Measurements from ENCODE around the gene FST. TPM values are rescaled to one million over a fixed set of nuclear protein-coding genes. Genes with fewer than 3 reads are reported as not detected.
A peak's percentile ranks its signal among the peaks of the same experiment; 100 is the strongest.

The FST gene
- total and polyA plus RNA-seq, 11 donors, result 0.22 to 4.8 (median 2.0) TPM

DNA sequence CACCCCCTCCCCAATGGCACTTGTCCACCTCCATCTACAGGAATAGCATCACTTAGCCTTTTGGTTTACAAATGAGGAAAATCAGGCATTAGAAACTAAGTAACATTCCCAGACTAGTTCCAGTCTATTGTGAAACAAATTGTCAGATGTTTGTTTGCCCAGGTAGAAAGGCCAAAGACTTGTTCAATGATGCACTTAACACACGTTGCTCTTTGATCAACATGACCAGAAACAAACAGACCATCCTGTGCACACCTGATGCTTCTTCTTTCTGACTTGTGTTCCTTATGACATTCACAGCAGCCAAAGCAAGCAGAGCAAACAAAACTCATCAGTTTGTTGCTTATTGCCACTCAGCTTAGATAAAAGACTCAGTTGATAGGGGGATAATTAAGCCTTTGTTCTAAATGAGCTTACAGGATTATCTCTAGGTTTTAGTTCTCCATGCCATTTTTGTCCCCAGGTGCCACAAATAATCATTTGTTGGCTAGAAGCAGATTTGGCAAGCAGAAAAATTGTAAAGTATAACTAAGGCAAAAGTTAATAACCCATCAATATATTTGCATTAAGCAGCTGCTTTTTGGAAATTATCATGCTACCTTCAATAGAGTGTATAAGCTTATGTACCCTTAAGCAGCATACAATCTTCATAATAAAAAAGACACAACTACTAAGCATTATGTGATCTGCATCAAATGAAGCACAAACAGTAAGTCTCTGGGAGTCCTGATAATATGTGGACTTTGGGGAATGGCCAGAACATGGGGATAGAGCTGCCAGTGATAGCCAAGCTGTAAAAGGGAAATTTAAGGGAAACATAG lies 26.3 kb upstream of the FST start:
- intact Hi-C loops (cut with DNase I), result no loop called here
- DNase-seq (no peak), ATAC-seq (no peak)
- Histone ChIP-seq H3K36me3 (no peaks in the 10 kb centered on the region), H3K27ac (no peak overlapping the region), H3K4me3 (no peak overlapping the region), H3K27me3 (peaks cover 0 to 5% (median 0%) of the 10 kb centered on the region in 9 donors), H3K4me1 (no peaks in the 10 kb centered on the region), H3K9me3 (no peaks in the 10 kb centered on the region)
- TF ChIP-seq CTCF (IDR thresholded peaks at IDR 0.05) (no peak), POLR2A (IDR thresholded peaks at IDR 0.05) (no peak)
- 53 to 63% (median 56%) methylated on average over 1 of the region's 1 CpG for WGBS, 4 donors

DNA sequence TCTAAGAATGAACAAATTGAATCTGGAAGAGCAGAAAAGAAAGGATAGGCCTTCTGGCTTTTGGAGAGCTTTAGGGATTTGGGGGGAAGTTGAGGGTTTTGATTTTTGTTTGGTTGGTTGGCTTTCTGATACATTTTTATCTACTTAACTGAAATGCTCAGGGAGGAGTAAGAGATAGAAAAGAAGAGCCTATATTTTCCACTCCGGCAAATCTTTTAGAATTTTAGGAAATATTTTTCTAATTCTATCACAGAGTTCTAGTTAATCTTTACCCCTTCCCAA lies 25.8 kb upstream of the FST start:
- H3K4me1 ChIP-seq, result no peaks in the 10 kb centered on the region
- no peaks in the 10 kb centered on the region for H3K9me3 ChIP-seq
- TF ChIP-seq CTCF (IDR thresholded peaks at IDR 0.05) (no peak), POLR2A (IDR thresholded peaks at IDR 0.05) (no peak)
- intact Hi-C loops (cut with DNase I), result no loop called here
- ATAC-seq, result no peak
- no peak overlapping the region for H3K27ac ChIP-seq
- H3K36me3 ChIP-seq, result no peaks in the 10 kb centered on the region
- H3K27me3 ChIP-seq, result peaks cover 0 to 5% (median 0%) of the 10 kb centered on the region in 9 donors
- DNase-seq, result no peak
- H3K4me3 ChIP-seq, result no peak overlapping the region
- WGBS, 4 donors, result 80 to 92% (median 83%) methylated on average over 1 of the region's 1 CpG

GRCh38 chr5:53456366-53456765 lies 24.1 kb upstream of the FST start:
- H3K27me3 ChIP-seq, result peaks cover 0 to 5% (median 0%) of the 10 kb centered on the region in 9 donors
- intact Hi-C loops (cut with DNase I), result no loop called here
- no peaks in the 10 kb centered on the region for H3K36me3 ChIP-seq
- no peaks in the 10 kb centered on the region for H3K4me1 ChIP-seq
- TF ChIP-seq CTCF (IDR thresholded peaks at IDR 0.05), result no peak
- TF ChIP-seq POLR2A (IDR thresholded peaks at IDR 0.05), result no peak
- H3K9me3 ChIP-seq, result no peaks in the 10 kb centered on the region
- no peak overlapping the region for H3K27ac ChIP-seq
- WGBS, 4 donors, result 40 to 54% (median 48%) methylated on average over 2 of the region's 2 CpGs
- H3K4me3 ChIP-seq, result no peak overlapping the region
- DNase-seq (no peak), ATAC-seq (no peak)

DNA sequence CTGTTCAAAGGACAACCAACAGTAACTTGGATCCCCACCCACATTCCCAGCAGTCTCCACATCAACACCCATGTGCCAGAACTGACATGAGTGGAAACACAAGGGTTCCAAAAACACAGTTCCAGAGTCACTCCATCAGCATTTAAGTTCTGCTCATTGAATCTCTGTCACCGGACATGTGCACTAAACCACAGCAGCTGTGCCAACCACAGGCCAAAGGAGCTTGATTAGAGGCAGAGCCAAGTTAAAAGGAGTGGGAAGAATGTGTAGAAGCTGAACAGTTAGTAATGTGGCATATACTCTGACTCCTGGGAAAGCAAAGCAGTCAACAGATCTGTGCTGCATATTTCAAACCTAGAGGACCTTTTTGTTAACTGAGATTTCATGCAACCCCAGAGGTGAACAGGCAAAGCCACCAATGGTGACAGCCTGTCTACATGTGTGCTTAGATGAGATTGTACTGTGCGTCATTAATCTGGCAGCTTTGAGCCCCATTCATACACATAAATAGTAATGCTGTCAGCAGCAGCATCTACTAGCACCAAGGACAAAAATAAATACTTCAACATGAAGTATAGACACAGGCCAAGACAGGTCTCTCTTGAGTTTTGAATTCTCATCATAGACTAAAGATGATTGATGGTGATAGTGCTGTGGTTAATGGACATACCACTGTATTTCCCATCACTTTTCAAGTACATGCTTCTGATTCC lies 16.4 kb upstream of the FST start:
- TF ChIP-seq CTCF (IDR thresholded peaks at IDR 0.05) (no peak), POLR2A (IDR thresholded peaks at IDR 0.05) (no peak)
- DNase-seq (peak in 1 of 5 donors; percentile 38), ATAC-seq (peak; percentile 88 to 99 (median 98))
- 43 to 67% (median 54%) methylated on average over 2 of the region's 2 CpGs for WGBS, 4 donors
- Histone ChIP-seq H3K27ac (no peak overlapping the region), H3K4me1 (peaks cover 0 to 5% (median 0%) of the 10 kb centered on the region in 12 donors), H3K9me3 (no peaks in the 10 kb centered on the region), H3K4me3 (no peak overlapping the region), H3K36me3 (no peaks in the 10 kb centered on the region), H3K27me3 (no peaks in the 10 kb centered on the region)
- intact Hi-C loops (cut with DNase I), result no loop called here
